OCI-LY3 (cell line): ENCODE measurements around the gene ARID3B.

Experiments used
- H2AFZ ChIP-seq: fragments of 200-600, 300-600 bp; shearing (Covaris generic); 2 replicates; pipeline ENCODE4 v1.6.0; 2014; ENCODE audit warnings: antibody characterized with exemption, low read depth, low read length
- H3K27ac ChIP-seq: fragments of 200-600, 300-600 bp; sonication (generic); 2 replicates; pipeline ENCODE4 v1.5.1; 2014; ENCODE audit warnings: mild to moderate bottlenecking, low read length, moderate library complexity, mixed read lengths
- H3K27me3 ChIP-seq: fragments of 200-600, 300-600 bp; sonication (generic); 2 replicates; pipeline ENCODE4 v1.6.1; 2014; ENCODE audit warnings: low read depth, low read length, mixed read lengths
- H3K36me3 ChIP-seq: fragments of 200-600, 300-600 bp; sonication (generic); replicated peaks from 2 replicates; pipeline ENCODE3; 2014; ENCODE audit warnings: low read depth, low read length, mixed read lengths
- H3K4me1 ChIP-seq: fragments of 300-600, 200-600 bp; sonication (generic); 2 replicates; pipeline ENCODE4 v1.6.1; 2014; ENCODE audit warnings: low read length, mixed read lengths
- H3K4me2 ChIP-seq: fragments of 200-600, 300-600 bp; sonication (generic); 2 replicates; pipeline ENCODE4 v1.6.1; 2014; ENCODE audit warnings: low read length, mixed read lengths
- H3K4me3 ChIP-seq: fragments of 300-600, 200-600 bp; sonication (generic); 2 replicates; pipeline ENCODE4 v1.5.1; 2014; ENCODE audit warnings: antibody characterized with exemption, mild to moderate bottlenecking, low read length, moderate library complexity
- H3K79me2 ChIP-seq: fragments of 300-600, 200-600 bp; shearing (Covaris generic); 2 replicates; pipeline ENCODE4 v1.6.1; 2014; ENCODE audit warnings: mild to moderate bottlenecking, low read length, mixed read lengths
- H3K9ac ChIP-seq: fragments of 300-600, 200-600 bp; shearing (Covaris generic); 2 replicates; pipeline ENCODE4 v1.6.0; 2014; ENCODE audit warnings: mild to moderate bottlenecking, low read length, moderate library complexity
- H3K9me3 ChIP-seq: fragments of 200-600, 300-600 bp; shearing (Covaris generic); 2 replicates; pipeline ENCODE4 v1.6.1; 2014; ENCODE audit warnings: low read length, mixed read lengths; ENCODE audit not compliant: insufficient read depth
- H4K20me1 ChIP-seq: fragments of 200-600, 300-600 bp; sonication (generic); 2 replicates; pipeline ENCODE4 v1.6.1; 2016; ENCODE audit warnings: low read length, mixed read lengths; ENCODE audit not compliant: insufficient read depth
- CTCF ChIP-seq: fragments of 200-600, 300-600 bp; sonication (generic); IDR thresholded peaks from 2 replicates; pipeline ENCODE4 v1.5.1; 2014; ENCODE audit warnings: antibody characterized with exemption, low read length, low read depth
- EZH2phosphoT487 ChIP-seq: fragments of 200-600 bp; shearing (Covaris generic); IDR thresholded peaks from 2 replicates; pipeline ENCODE4 v1.6.1; 2018; ENCODE audit warnings: antibody characterized with exemption, mixed run types, low read depth

The ARID3B gene

GRCh38 chr15:74589826-74590225, 48.8 kb downstream of the ARID3B start:
- no peak overlapping the region for H3K4me2 ChIP-seq
- no peaks in the 10 kb centered on the region for H3K27me3 ChIP-seq
- peaks cover 23% of the 10 kb centered on the region for H4K20me1 ChIP-seq
- TF ChIP-seq EZH2phosphoT487 (no peak), CTCF (no peak)
- no peak overlapping the region for H2AFZ ChIP-seq
- H3K4me1 ChIP-seq: no peaks in the 10 kb centered on the region
- no peak overlapping the region for H3K27ac ChIP-seq
- H3K79me2 ChIP-seq: peaks cover 23% of the 10 kb centered on the region
- H3K36me3 ChIP-seq: peaks cover 80% of the 10 kb centered on the region
- H3K9ac ChIP-seq: no peak overlapping the region
- no peaks in the 10 kb centered on the region for H3K9me3 ChIP-seq
- H3K4me3 ChIP-seq: no peak overlapping the region

- H3K79me2 ChIP-seq: peaks cover 3% of the 10 kb centered on the region; the same call in 1 of the 2 replicates
- H3K4me1 ChIP-seq: no peaks in the 10 kb centered on the region
- H3K4me3 ChIP-seq: no peak overlapping the region
- no peak overlapping the region for H3K9ac ChIP-seq
- H3K9me3 ChIP-seq: no peaks in the 10 kb centered on the region
- no peak overlapping the region for H3K27ac ChIP-seq
- TF ChIP-seq EZH2phosphoT487 (no peak), CTCF (no peak)
- no peak overlapping the region for H2AFZ ChIP-seq
- H3K27me3 ChIP-seq: no peaks in the 10 kb centered on the region
- H3K4me2 ChIP-seq: no peak overlapping the region
- H4K20me1 ChIP-seq: peaks cover 2% of the 10 kb centered on the region; the same call in 1 of the 2 replicates
- H3K36me3 ChIP-seq: peaks cover 60% of the 10 kb centered on the region
Observed at GRCh38 chr15:74592222-74592621, 51.2 kb downstream of the ARID3B start.

DNA sequence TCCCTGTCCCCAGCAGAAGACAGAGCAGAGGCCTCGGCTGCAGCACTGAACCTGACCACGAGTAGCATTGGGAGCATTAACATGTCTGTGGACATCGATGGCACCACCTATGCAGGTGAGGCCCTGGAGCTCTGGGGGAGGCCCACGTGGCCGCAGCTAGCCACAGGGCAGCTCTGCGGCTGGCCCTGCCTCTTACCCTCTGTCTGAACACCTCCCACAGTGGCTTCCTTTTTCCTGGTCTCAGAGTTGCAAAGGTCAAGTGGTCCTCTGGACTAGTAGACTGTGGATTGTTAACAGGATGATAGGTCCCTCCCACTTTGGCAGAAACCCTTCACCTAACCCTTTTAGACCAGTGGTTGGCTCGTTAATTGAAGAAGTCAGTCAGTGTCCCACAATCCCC, 52.1 kb downstream of the ARID3B start:
- H3K36me3 ChIP-seq: peaks cover 56% of the 10 kb centered on the region
- no peak overlapping the region for H3K9ac ChIP-seq
- H3K4me1 ChIP-seq: no peaks in the 10 kb centered on the region
- no peak overlapping the region for H3K4me3 ChIP-seq
- no peak overlapping the region for H2AFZ ChIP-seq
- no peak overlapping the region for H3K27ac ChIP-seq
- H3K27me3 ChIP-seq: no peaks in the 10 kb centered on the region
- H3K4me2 ChIP-seq: no peak overlapping the region
- H3K9me3 ChIP-seq: no peaks in the 10 kb centered on the region
- H4K20me1 ChIP-seq: no peaks in the 10 kb centered on the region; the same call in 1 of the 2 replicates
- peaks cover 3% of the 10 kb centered on the region; the same call in 1 of the 2 replicates for H3K79me2 ChIP-seq
- TF ChIP-seq CTCF: no peak
- TF ChIP-seq EZH2phosphoT487: no peak

DNA sequence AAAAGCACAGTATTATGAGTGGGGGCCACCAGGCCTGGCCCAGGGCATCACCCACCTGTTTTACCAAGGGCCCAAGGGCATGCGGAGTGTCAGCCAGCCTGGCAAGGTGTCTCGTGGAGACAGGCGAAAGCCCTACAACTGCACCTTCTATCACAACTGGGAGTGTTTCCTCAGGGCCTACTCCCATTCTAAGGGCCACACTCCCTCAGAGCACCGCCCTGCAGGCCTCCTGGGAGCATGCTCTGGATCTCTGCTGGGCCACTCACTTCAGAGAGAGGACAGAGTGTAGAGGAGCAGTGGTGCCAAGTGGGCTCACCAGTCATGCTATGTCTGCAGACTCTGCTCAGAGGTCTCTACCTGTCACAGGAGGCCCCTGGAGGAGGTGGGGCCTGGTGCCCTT, 53.4 kb downstream of the ARID3B start:
- Histone ChIP-seq H3K9ac (no peak overlapping the region), H3K27me3 (no peaks in the 10 kb centered on the region), H3K4me2 (no peak overlapping the region), H3K36me3 (peaks cover 60% of the 10 kb centered on the region), H3K79me2 (no peaks in the 10 kb centered on the region), H3K4me1 (no peaks in the 10 kb centered on the region), H3K27ac (no peak overlapping the region), H4K20me1 (no peaks in the 10 kb centered on the region; the same call in 1 of the 2 replicates), H3K9me3 (no peaks in the 10 kb centered on the region), H2AFZ (no peak overlapping the region), H3K4me3 (no peak overlapping the region)
- no peak for TF ChIP-seq EZH2phosphoT487
- no peak for TF ChIP-seq CTCF
